Measurements from ENCODE around the gene ZNRF3.

The ZNRF3 gene

GRCh38 chr22:28958611-28959010 is 75.2 kb downstream of the ZNRF3 start:
- Histone ChIP-seq H3K4me3 (ENCODE audit: low read depth in 1 of 5, low read length in 5 of 5) (no peak overlapping the region), H3K27me3 (ENCODE audit: control insufficient read depth in 5 of 5, insufficient read depth in 4 of 5, low read length in 5 of 5) (no peaks in the 10 kb centered on the region), H3K9me3 (ENCODE audit: control insufficient read depth in 5 of 5, low read length in 5 of 5) (no peaks in the 10 kb centered on the region), H3K27ac (ENCODE audit: low read depth, low read length) (no peak overlapping the region), H3K4me1 (ENCODE audit: control insufficient read depth in 5 of 5, insufficient read depth in 5 of 5, low read length in 5 of 5) (peaks cover 0 to 13% (median 4%) of the 10 kb centered on the region in 5 donors), H3K36me3 (ENCODE audit: control insufficient read depth in 5 of 5, insufficient read depth in 5 of 5, low read length in 5 of 5) (no peaks in the 10 kb centered on the region), H3K9ac (ENCODE audit: low read length in 5 of 5) (no peak overlapping the region)

- H3K9me3 ChIP-seq (ENCODE audit: control insufficient read depth in 5 of 5, low read length in 5 of 5): no peaks in the 10 kb centered on the region
- peaks cover 0 to 5% (median 0%) of the 10 kb centered on the region in 5 donors for H3K4me1 ChIP-seq (ENCODE audit: control insufficient read depth in 5 of 5, insufficient read depth in 5 of 5, low read length in 5 of 5)
- H3K9ac ChIP-seq (ENCODE audit: low read length in 5 of 5): no peak overlapping the region
- no peaks in the 10 kb centered on the region for H3K27me3 ChIP-seq (ENCODE audit: control insufficient read depth in 5 of 5, insufficient read depth in 4 of 5, low read length in 5 of 5)
- H3K27ac ChIP-seq (ENCODE audit: low read depth, low read length): no peak overlapping the region
- no peaks in the 10 kb centered on the region for H3K36me3 ChIP-seq (ENCODE audit: control insufficient read depth in 5 of 5, insufficient read depth in 5 of 5, low read length in 5 of 5)
- no peak overlapping the region for H3K4me3 ChIP-seq (ENCODE audit: low read depth in 1 of 5, low read length in 5 of 5)
These were observed 78.7 kb downstream of the ZNRF3 start for GRCh38 chr22:28962042-28962554.

- no peak overlapping the region for H3K27ac ChIP-seq (ENCODE audit: low read depth, low read length)
- H3K36me3 ChIP-seq (ENCODE audit: control insufficient read depth in 5 of 5, insufficient read depth in 5 of 5, low read length in 5 of 5): no peaks in the 10 kb centered on the region
- H3K4me1 ChIP-seq (ENCODE audit: control insufficient read depth in 5 of 5, insufficient read depth in 5 of 5, low read length in 5 of 5): peaks cover 0 to 4% (median 0%) of the 10 kb centered on the region in 5 donors
- no peak overlapping the region for H3K9ac ChIP-seq (ENCODE audit: low read length in 5 of 5)
- no peaks in the 10 kb centered on the region for H3K9me3 ChIP-seq (ENCODE audit: control insufficient read depth in 5 of 5, low read length in 5 of 5)
- no peaks in the 10 kb centered on the region for H3K27me3 ChIP-seq (ENCODE audit: control insufficient read depth in 5 of 5, insufficient read depth in 4 of 5, low read length in 5 of 5)
- H3K4me3 ChIP-seq (ENCODE audit: low read depth in 1 of 5, low read length in 5 of 5): no peak overlapping the region
These were observed 80.0 kb downstream of the ZNRF3 start for GRCh38 chr22:28963362-28963761.

DNA sequence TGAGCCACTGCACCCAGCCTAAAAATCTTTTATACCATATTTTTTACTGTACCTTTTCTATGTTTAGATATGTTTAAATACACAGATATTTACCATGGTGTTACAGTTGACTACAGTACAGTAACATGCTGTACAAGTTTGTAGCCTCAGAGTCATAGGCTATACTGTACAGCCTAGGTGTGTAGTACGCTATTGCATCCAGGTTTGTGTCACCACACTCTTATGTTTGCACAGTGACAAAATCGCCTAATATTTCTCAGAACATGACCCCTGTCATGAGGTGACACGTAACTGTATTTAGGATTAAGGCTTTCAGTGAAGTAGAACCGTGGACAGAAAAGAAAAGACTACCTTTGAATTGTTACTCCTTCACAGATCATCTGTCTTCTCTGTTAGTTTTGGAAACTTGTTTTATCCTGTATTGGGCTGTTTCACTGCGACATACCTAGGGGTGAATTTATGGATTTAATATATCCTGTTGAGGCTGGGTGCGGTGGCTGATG is 83.8 kb downstream of the ZNRF3 start:
- H3K27ac ChIP-seq (ENCODE audit: low read depth, low read length): no peak overlapping the region
- H3K4me3 ChIP-seq (ENCODE audit: low read depth in 1 of 5, low read length in 5 of 5): no peak overlapping the region
- no peaks in the 10 kb centered on the region for H3K36me3 ChIP-seq (ENCODE audit: control insufficient read depth in 5 of 5, insufficient read depth in 5 of 5, low read length in 5 of 5)
- H3K27me3 ChIP-seq (ENCODE audit: control insufficient read depth in 5 of 5, insufficient read depth in 4 of 5, low read length in 5 of 5): no peaks in the 10 kb centered on the region
- H3K9ac ChIP-seq (ENCODE audit: low read length in 5 of 5): no peak overlapping the region
- H3K4me1 ChIP-seq (ENCODE audit: control insufficient read depth in 5 of 5, insufficient read depth in 5 of 5, low read length in 5 of 5): peaks cover 0 to 5% (median 0%) of the 10 kb centered on the region in 5 donors
- no peaks in the 10 kb centered on the region for H3K9me3 ChIP-seq (ENCODE audit: control insufficient read depth in 5 of 5, low read length in 5 of 5)

GRCh38 chr22:28967969-28968368 is 84.6 kb downstream of the ZNRF3 start:
- H3K27ac ChIP-seq (ENCODE audit: low read depth, low read length): no peak overlapping the region
- H3K9ac ChIP-seq (ENCODE audit: low read length in 5 of 5): no peak overlapping the region

DNA sequence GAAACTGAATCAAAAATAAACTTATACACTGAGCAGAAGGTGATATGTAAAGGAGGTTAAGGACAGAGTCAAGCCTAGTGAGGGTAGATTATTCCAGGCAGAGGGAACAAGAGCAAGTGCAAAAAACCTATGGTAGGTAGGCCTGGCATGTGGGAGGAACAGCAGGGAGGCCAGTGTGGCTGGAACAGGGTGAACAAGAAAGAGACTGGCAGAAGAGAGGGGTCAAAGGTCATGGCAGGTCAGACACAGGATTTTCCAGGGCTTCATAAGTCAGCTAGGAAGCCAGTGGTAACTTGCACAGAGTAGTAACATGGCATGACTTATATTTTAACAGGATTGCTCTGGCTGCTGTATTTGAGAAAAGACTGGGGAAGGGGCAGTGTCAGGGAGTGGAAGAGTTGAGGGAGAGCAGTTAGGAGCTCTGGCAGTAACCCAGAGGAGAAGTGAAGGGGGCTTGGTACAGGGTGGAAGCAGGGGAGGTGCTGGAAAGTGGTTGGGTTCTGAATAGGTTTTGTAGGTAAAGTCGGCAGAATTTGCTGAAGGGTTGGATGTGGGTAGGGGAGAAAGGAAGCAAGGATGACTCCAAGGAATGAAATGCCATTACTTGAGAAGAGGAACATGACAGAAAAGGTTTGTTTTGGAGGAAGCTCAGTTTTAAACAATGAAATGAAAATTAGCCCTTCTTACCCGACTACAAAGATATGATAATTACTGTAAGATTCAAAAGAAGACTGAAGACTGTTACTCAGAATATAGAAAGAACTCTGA is 86.2 kb downstream of the ZNRF3 start:
- no peak overlapping the region for H3K27ac ChIP-seq (ENCODE audit: low read depth, low read length)
- no peaks in the 10 kb centered on the region for H3K27me3 ChIP-seq (ENCODE audit: control insufficient read depth in 5 of 5, insufficient read depth in 4 of 5, low read length in 5 of 5)
- H3K9me3 ChIP-seq (ENCODE audit: control insufficient read depth in 5 of 5, low read length in 5 of 5): no peaks in the 10 kb centered on the region
- H3K36me3 ChIP-seq (ENCODE audit: control insufficient read depth in 5 of 5, insufficient read depth in 5 of 5, low read length in 5 of 5): no peaks in the 10 kb centered on the region
- H3K4me1 ChIP-seq (ENCODE audit: control insufficient read depth in 5 of 5, insufficient read depth in 5 of 5, low read length in 5 of 5): peaks cover 0 to 5% (median 0%) of the 10 kb centered on the region in 5 donors
- no peak overlapping the region for H3K9ac ChIP-seq (ENCODE audit: low read length in 5 of 5)
- no peak overlapping the region for H3K4me3 ChIP-seq (ENCODE audit: low read depth in 1 of 5, low read length in 5 of 5)

More at GRCh38 chr22:28967969-28968368, 84.6 kb downstream of the ZNRF3 start:
- Histone ChIP-seq H3K9me3 (ENCODE audit: control insufficient read depth in 5 of 5, low read length in 5 of 5) (no peaks in the 10 kb centered on the region), H3K27me3 (ENCODE audit: control insufficient read depth in 5 of 5, insufficient read depth in 4 of 5, low read length in 5 of 5) (no peaks in the 10 kb centered on the region), H3K4me1 (ENCODE audit: control insufficient read depth in 5 of 5, insufficient read depth in 5 of 5, low read length in 5 of 5) (peaks cover 0 to 5% (median 0%) of the 10 kb centered on the region in 5 donors), H3K4me3 (ENCODE audit: low read depth in 1 of 5, low read length in 5 of 5) (no peak overlapping the region), H3K36me3 (ENCODE audit: control insufficient read depth in 5 of 5, insufficient read depth in 5 of 5, low read length in 5 of 5) (no peaks in the 10 kb centered on the region)

- peaks cover 3 to 24% (median 19%) of the 10 kb centered on the region in 5 donors for H3K4me1 ChIP-seq (ENCODE audit: control insufficient read depth in 5 of 5, insufficient read depth in 5 of 5, low read length in 5 of 5)
- H3K36me3 ChIP-seq (ENCODE audit: control insufficient read depth in 5 of 5, insufficient read depth in 5 of 5, low read length in 5 of 5): no peaks in the 10 kb centered on the region
- no peak overlapping the region for H3K9ac ChIP-seq (ENCODE audit: low read length in 5 of 5)
- no peaks in the 10 kb centered on the region for H3K27me3 ChIP-seq (ENCODE audit: control insufficient read depth in 5 of 5, insufficient read depth in 4 of 5, low read length in 5 of 5)
- no peaks in the 10 kb centered on the region for H3K9me3 ChIP-seq (ENCODE audit: control insufficient read depth in 5 of 5, low read length in 5 of 5)
- H3K27ac ChIP-seq (ENCODE audit: low read depth, low read length): no peak overlapping the region
- no peak overlapping the region for H3K4me3 ChIP-seq (ENCODE audit: low read depth in 1 of 5, low read length in 5 of 5)
These were observed 90.0 kb downstream of the ZNRF3 start for GRCh38 chr22:28973352-28973751.

DNA sequence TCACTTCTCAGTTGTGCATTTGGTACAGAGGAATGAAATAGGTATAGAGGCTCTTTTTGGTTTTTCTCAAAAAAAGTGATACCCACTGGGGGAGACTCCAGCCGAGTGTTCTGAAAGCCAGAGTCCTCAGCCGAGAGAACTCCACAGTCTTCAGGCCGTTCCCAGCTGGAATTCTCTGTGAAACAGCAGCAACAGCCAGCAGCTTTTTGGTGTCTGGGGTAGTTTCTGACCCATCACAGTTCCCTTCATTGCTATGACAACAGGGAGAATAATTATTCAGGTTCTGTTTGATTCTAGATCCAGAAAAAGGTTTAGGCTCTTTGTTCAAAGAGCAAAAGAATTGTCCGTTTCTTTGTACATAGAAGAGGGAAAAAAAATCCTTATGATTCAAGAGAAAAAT is 93.7 kb downstream of the ZNRF3 start:
- H3K36me3 ChIP-seq (ENCODE audit: control insufficient read depth in 5 of 5, insufficient read depth in 5 of 5, low read length in 5 of 5): no peaks in the 10 kb centered on the region
- peaks cover 4 to 50% (median 33%) of the 10 kb centered on the region in 5 donors for H3K4me1 ChIP-seq (ENCODE audit: control insufficient read depth in 5 of 5, insufficient read depth in 5 of 5, low read length in 5 of 5)
- H3K27me3 ChIP-seq (ENCODE audit: control insufficient read depth in 5 of 5, insufficient read depth in 4 of 5, low read length in 5 of 5): no peaks in the 10 kb centered on the region
- H3K9ac ChIP-seq (ENCODE audit: low read length in 5 of 5): peak overlapping the region in 3 of 5 donors; percentile 12 to 57 (median 29)
- no peaks in the 10 kb centered on the region for H3K9me3 ChIP-seq (ENCODE audit: control insufficient read depth in 5 of 5, low read length in 5 of 5)
- H3K4me3 ChIP-seq (ENCODE audit: low read depth in 1 of 5, low read length in 5 of 5): peak overlapping the region in 4 of 5 donors; percentile 1 to 42 (median 24)
- peak overlapping the region; percentile 89 for H3K27ac ChIP-seq (ENCODE audit: low read depth, low read length)

- Histone ChIP-seq H3K36me3 (ENCODE audit: control insufficient read depth in 5 of 5, insufficient read depth in 5 of 5, low read length in 5 of 5) (no peaks in the 10 kb centered on the region), H3K9ac (ENCODE audit: low read length in 5 of 5) (peak overlapping the region in 4 of 5 donors; percentile 12 to 57 (median 24)), H3K27ac (ENCODE audit: low read depth, low read length) (peak overlapping the region; percentile 89), H3K4me3 (ENCODE audit: low read depth in 1 of 5, low read length in 5 of 5) (peak overlapping the region; percentile 1 to 42 (median 30)), H3K4me1 (ENCODE audit: control insufficient read depth in 5 of 5, insufficient read depth in 5 of 5, low read length in 5 of 5) (peaks cover 4 to 50% (median 33%) of the 10 kb centered on the region in 5 donors), H3K9me3 (ENCODE audit: control insufficient read depth in 5 of 5, low read length in 5 of 5) (no peaks in the 10 kb centered on the region), H3K27me3 (ENCODE audit: control insufficient read depth in 5 of 5, insufficient read depth in 4 of 5, low read length in 5 of 5) (no peaks in the 10 kb centered on the region)
These were observed 94.2 kb downstream of the ZNRF3 start for GRCh38 chr22:28977481-28977971.

GRCh38 chr22:28978158-28978557 is 94.8 kb downstream of the ZNRF3 start:
- no peaks in the 10 kb centered on the region for H3K36me3 ChIP-seq (ENCODE audit: control insufficient read depth in 5 of 5, insufficient read depth in 5 of 5, low read length in 5 of 5)
- H3K9ac ChIP-seq (ENCODE audit: low read length in 5 of 5): peak overlapping the region in 2 of 5 donors; percentile 35 to 57
- H3K9me3 ChIP-seq (ENCODE audit: control insufficient read depth in 5 of 5, low read length in 5 of 5): no peaks in the 10 kb centered on the region
- H3K4me1 ChIP-seq (ENCODE audit: control insufficient read depth in 5 of 5, insufficient read depth in 5 of 5, low read length in 5 of 5): peaks cover 4 to 53% (median 35%) of the 10 kb centered on the region in 5 donors
- peak overlapping the region in 3 of 5 donors; percentile 10 to 42 (median 38) for H3K4me3 ChIP-seq (ENCODE audit: low read depth in 1 of 5, low read length in 5 of 5)
- peak overlapping the region; percentile 89 for H3K27ac ChIP-seq (ENCODE audit: low read depth, low read length)
- no peaks in the 10 kb centered on the region for H3K27me3 ChIP-seq (ENCODE audit: control insufficient read depth in 5 of 5, insufficient read depth in 4 of 5, low read length in 5 of 5)
